Measurements from ENCODE around the gene SBF2.
"Not testable (repeated sequence)": the region's sequence is repeated elsewhere in the genome, so short reads cannot be mapped to it uniquely, and the experiment has no call there.

The SBF2 gene

DNA sequence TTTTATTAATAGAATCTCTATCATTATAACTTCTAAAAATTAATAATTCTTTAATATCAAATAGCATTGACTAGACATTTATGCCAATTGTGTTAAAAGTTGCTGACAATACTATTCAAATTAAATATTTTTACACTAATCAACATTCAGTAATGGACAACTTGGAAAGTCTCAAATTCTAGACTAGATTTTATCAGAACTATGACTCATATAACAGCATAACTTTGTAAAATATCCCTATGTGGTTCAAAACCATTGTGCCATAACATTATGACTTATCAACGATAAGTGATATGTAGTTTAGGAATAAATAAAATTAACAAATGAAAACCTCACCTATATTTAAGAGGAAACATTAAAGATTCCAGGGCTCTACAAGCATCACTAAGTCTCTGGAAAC, 291.8 kb downstream of the SBF2 start:
- TF ChIP-seq, protein P1, sequence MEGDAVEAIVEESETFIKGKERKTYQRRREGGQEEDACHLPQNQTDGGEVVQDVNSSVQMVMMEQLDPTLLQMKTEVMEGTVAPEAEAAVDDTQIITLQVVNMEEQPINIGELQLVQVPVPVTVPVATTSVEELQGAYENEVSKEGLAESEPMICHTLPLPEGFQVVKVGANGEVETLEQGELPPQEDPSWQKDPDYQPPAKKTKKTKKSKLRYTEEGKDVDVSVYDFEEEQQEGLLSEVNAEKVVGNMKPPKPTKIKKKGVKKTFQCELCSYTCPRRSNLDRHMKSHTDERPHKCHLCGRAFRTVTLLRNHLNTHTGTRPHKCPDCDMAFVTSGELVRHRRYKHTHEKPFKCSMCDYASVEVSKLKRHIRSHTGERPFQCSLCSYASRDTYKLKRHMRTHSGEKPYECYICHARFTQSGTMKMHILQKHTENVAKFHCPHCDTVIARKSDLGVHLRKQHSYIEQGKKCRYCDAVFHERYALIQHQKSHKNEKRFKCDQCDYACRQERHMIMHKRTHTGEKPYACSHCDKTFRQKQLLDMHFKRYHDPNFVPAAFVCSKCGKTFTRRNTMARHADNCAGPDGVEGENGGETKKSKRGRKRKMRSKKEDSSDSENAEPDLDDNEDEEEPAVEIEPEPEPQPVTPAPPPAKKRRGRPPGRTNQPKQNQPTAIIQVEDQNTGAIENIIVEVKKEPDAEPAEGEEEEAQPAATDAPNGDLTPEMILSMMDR (IDR thresholded peaks at IDR 0.05; ENCODE audit: extremely low read depth, insufficient read depth, missing control alignments): no peak
- in situ Hi-C loops (cut with MboI; ENCODE audit: low pct_unique_long_range_greater_than_20kb, low sequenced_read_pairs, unreplicated experiment): no loop called here
- no peak for DNase-seq (ENCODE audit: low spot score)

DNA sequence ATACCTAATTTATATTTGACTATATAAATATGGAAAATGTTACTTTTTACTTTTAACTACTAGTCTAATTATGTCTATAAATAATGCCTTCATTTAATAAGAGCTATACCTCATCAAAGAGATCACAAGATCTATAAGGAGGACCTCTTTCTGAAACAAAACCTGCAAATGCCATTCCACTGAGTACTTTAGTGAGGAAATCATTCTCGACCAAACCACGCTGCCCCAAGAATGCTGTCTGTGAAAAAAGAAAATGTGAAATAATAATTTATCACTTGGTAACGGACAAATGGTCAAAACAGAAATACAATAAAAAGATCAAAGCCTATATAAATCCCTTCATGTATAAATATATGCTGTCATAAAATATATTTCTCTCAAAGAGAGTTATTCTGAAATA, 301.7 kb downstream of the SBF2 start:
- TF ChIP-seq, protein P1 (IDR thresholded peaks at IDR 0.05; ENCODE audit: extremely low read depth, insufficient read depth, missing control alignments): no peak
- in situ Hi-C loops (cut with MboI; ENCODE audit: low pct_unique_long_range_greater_than_20kb, low sequenced_read_pairs, unreplicated experiment): loop anchor here (25.0 kb wide), 1 partner anchor 320 kb away; the partner anchor contains the start of gene ADM
- DNase-seq (ENCODE audit: low spot score): no peak

DNA sequence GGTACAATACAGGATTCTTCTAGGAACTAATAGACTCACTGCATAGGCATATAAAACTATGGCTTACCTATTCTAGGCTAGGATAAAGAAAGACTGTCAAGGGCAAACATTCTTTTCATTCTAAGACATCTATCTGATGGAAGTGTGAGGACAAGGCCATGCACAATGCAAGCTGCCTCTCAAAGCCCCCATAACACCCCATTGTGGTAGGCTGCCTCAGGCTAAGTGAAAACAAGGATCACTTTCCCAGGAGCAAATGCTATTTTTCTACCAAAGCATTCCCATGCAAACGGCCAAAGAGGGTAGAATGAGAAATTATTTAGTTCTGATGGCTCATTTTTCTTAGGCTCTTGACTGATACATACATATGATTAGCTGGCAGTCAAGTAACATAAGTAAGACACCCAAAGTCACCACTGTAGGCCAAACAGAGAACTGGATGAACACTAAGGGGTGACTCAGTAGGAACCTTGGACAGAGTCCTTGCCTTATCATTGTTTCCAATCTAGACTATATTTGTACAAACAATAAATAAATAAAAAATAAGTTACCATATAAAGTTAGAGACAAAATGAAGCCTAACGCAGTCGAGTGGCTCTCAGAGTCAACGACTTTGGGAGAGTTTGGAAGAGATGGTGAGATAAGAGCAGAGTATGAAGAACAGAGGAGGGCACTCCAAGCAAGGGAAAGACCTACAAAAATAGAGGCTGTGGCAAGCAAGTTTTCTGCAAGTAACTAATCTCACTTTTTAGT, 303.6 kb downstream of the SBF2 start:
- TF ChIP-seq, protein P1 (IDR thresholded peaks at IDR 0.05; ENCODE audit: extremely low read depth, insufficient read depth, missing control alignments): no peak
- no peak for DNase-seq (ENCODE audit: low spot score)
- in situ Hi-C loops (cut with MboI; ENCODE audit: low pct_unique_long_range_greater_than_20kb, low sequenced_read_pairs, unreplicated experiment): loop anchor here (25.0 kb wide), 1 partner anchor 322 kb away; the partner anchor contains the start of gene ADM

DNA sequence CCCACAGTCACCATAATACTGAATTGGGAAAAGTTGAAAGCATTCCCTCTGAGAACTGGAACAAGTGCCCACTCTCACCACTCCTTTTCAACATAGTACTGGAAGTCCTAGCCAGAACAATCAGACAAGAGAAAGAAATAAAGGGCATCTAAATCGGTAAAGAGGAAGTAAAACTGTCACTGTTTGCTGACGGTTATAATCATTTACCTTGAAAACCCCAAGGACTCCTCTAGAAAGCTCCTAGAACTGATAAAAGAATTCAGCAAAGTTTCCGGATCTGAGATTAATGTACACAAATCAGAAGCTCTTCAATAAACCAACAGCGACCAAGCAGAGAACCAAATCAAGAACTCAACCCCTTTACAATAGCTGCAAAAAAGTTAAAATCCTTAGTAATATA, 306.7 kb downstream of the SBF2 start:
- in situ Hi-C loops (cut with MboI; ENCODE audit: low pct_unique_long_range_greater_than_20kb, low sequenced_read_pairs, unreplicated experiment): loop anchor here (25.0 kb wide), 1 partner anchor 325 kb away; the partner anchor contains the start of gene ADM
- DNase-seq (ENCODE audit: low spot score): not testable (repeated sequence)

DNA sequence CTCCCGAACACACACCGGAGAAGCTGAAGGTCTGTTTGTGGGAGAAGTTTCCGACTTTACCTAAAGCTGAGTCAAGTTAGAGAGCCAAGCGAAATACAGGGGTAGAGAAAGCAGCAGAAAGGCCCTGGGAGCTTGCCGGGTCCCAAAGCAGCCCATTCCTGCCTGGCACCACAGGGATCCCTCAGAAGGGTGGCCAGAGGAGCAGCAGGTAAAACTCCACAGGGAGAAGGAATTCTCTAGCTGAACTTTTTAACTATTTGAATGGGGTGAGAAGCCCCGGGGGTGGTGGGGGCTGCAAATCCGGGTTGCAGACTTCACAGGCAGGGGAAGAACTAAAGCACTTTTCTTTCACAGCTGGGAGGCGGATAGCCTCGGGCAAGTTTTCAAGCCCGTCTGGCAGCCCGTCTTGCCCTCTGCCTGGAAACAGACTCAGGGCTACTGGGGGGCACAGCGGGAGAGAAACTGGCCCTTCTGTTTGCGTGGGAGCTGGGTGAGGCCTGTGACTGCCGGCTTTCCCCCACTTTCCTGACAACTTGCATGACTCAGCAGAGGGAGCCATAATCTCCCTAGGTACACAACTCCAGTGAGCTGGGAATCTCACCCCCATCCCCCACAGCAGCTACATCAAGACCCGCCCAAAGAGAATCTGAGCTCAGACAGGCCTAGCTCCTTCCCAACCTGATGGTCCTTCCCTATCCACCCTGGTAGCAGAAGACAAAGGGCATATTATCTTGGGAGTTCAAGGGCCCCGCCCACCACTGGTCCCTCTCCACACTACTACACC, 311.0 kb downstream of the SBF2 start:
- no peak for DNase-seq (ENCODE audit: low spot score)
- TF ChIP-seq, protein P1 (IDR thresholded peaks at IDR 0.05; ENCODE audit: extremely low read depth, insufficient read depth, missing control alignments): no peak
- in situ Hi-C loops (cut with MboI; ENCODE audit: low pct_unique_long_range_greater_than_20kb, low sequenced_read_pairs, unreplicated experiment): loop anchor here (25.0 kb wide), 1 partner anchor 329 kb away; the partner anchor contains the start of gene ADM

DNA sequence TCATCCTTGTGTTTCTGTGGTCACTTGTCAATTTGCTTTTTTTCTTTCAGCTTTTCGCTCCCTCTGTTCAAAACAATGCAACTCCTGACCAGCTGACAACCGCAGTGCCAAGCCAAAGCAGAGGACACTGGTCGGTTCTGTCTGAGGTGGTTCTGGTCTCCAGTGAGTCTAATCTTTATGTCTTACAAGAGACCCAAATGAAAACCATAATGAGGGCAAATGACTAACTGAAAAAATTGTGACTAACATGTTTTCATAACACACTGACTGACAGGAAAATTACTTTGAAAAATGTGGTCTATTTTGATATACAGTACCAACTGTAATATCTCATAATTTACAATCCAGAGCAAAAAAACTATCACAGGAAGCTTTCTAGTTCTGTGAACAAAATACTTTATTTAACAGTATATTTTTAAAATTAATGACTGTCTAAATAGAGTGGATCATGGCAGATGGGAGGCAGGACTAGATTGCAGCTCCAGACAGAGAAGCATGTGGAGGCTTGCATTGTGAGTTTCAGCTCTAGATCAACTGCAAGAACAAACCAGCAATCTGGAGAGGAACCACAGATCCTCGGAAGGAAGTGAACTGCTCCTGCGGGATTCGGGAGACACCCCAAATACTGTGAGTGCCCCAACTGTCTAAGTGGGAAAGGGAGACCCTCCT, 311.8 kb downstream of the SBF2 start:
- no peak for DNase-seq (ENCODE audit: low spot score)
- in situ Hi-C loops (cut with MboI; ENCODE audit: low pct_unique_long_range_greater_than_20kb, low sequenced_read_pairs, unreplicated experiment): loop anchor here (25.0 kb wide), 1 partner anchor 330 kb away; the partner anchor contains the start of gene ADM
- TF ChIP-seq, protein P1 (IDR thresholded peaks at IDR 0.05; ENCODE audit: extremely low read depth, insufficient read depth, missing control alignments): no peak

Data from GM13977 (cell line).